Fibroblast of skin of left quadriceps (primary cell): Measurements from ENCODE around the gene RALGPS1.

Experiments
- DNase-seq, 2 experiments: peaks; one replicate each; pipeline ENCODE4 v3.0.0-alpha.2; 2013; ENCODE audit warnings: low read depth in 2 of 2

Gene RALGPS1

DNA sequence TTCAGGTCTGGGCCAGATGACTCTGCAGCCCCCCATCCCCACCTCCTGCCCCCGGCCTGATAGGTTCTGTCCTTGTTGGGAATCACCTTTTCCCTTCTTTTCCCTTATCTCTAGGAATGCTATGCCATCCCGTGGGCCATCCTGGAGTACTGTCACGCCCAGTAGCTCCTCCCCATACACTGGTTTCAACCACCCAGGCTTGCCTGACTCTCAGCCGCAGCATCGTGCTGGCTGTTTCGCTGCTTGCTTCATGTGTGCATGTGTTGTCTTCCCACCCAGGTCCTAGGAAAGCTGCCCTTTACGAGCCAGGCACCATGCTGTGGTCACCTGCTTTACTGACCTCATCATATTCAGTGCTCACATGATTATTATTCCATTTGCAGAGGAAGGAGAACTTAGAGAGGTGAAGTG is 136.0 kb downstream of the RALGPS1 start:
- no peak for DNase-seq

DNA sequence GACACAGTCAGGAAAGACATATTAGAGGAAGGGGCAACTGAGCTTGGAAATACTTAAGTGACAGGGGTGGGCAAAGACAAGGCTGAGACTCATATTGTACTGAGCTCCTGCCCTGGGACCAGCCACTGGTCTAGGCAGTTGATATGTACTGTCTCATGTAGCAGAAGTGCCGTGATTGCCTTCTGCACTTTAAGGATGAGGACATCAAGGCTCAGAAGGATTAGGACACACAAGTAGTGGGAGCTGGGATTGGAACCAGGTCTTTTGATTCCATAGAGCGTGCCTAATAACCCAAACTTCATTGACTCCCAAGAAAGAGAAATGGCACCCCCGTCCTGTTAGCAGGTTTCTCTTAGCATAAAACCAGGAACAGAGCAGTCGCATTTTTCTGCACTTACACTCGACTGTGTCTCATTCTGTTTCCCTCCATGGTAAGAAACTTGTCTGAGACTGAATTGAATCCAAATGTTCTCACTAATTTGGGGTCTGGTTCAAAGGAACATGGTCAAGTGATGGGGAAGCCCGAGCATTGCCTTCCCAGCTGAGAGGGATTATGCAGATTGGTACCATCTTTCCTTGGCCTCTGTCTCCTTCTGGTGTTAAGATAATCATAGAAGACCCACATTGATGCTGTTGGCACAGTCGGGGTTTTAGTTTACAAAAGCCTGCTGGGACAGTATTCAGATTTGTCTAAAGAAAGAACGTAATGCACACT is 137.5 kb downstream of the RALGPS1 start:
- DNase-seq = no peak

DNA sequence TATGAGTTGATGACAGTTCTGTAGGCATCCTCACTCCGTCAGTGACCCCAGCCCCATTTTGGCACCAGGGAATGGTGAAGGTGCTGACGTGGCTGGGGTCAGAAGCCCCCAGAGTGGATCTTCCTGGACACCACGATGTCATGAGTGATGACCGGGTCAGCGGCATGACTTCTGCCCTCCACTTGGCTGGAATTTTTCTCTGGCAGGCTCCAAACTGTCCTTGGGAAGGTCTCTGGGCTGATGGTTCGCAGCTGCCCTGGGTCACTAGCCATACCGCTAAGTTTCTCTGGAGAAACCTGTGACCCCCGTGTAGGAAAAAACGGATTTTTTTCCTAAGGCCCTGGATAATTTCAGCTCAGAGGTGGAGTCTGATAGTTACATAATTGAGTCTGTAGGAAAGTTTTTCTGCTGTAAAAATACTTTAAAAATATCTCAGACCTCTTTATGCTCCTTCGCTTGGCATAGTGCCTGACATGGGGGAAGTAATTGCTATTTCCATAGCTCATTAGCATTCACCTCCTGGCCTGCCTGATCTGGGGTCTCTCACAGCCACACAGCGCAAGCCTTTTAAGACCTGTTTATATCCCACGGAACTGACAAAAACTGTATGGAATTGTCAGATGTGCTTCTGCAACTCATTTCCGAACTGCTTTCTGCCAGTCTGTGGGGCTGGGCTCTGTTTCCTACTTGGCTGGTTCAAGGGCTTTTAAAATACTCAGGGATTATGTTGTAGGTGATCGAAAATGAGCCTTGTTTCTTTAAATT is 138.7 kb downstream of the RALGPS1 start:
- no peak for DNase-seq

DNA sequence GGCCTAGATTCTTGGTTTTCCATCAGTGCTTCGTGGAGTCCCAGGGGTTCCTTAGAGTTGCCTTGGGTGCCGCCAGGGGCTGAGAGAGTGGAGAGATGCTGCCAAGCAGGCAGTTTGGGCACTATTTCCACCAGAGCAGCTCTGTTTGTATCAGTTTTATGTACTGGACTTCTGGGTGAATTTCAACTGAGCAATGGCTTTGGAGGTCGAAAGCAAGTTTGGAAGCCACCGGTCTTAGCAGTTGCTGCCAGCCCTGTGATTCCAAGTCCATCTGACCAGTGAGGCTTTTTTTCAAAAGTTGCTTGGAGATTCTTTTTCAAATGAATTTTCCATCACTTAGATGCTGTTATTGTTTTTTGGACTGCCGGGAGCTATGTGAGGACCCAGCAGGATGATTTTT is 139.4 kb downstream of the RALGPS1 start:
- DNase-seq = no peak

DNA sequence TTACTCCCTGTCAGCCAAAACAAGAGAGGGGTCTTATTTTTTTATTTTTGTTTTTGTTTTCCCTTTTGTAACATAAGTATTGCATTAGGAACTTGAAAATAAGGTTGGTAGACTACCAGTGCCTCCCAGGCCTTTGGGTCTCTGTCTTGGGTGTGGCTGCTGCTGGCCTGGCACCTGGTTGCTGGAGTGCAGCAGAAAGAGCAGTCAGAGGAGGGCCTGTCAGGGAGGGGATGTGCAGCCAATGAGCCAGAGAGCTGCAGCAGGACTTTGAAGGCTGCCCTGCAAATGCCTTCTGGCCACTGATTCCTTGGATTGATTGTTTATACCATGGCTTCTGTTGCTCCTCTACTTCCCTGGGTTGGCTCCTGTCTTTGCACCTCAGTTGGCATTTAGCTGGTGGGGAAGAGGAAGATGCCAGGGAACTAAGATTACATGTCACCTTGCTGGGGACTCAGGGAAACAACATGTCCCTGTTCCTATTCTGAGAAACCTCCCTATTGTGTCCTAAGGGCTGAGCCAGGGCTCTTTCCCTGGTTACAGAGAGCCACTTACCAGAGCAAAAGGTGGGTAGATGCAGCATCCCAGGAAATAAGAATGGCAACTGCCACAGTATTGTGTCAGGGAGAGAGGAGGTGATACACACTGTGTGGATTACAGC is 141.3 kb downstream of the RALGPS1 start:
- DNase-seq = no peak

- DNase-seq = no peak
These were observed 141.9 kb downstream of the RALGPS1 start for GRCh38 chr9:127056446-127056845.

GRCh38 chr9:127058011-127058644 is 143.5 kb downstream of the RALGPS1 start:
- no peak for DNase-seq

DNA sequence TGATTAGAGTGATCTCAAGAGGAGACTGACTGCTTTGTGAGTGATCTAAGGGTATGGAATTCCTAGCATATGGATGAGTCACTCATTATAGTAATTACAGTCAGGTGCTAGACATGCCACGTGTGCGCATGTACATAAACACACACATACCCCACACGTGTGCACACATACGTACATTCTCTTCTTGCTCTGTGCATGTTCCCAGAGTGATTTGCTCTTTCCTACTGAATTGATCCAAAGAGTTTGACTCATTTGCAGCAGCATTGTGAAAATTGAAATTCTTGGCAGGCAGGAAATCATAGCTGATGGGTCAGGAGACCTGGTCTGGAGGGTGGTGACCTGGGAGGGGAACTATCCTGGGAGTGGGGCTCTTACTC is 144.1 kb downstream of the RALGPS1 start:
- peak; percentile 81 to 86 for DNase-seq

DNA sequence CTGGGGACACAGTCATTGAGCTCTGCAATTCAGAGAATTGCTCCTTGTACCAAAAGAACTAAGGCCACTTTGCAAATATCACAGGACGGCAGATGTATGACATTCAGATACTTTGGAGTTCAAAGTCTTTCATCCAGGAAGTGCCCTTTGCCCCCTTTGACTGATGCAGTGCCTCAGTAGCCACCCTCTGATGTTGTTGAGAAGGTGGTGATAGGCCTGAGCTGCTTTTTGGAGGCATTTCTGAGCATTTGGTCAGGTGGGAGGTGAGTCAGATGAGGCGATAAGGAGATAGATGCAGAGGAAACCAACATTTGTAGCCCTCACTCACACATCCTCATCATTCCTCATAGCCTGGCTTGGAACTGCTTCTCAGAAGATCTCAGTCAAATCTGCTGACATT is 144.4 kb downstream of the RALGPS1 start:
- no peak for DNase-seq

GRCh38 chr9:127059765-127060361 is 145.3 kb downstream of the RALGPS1 start:
- DNase-seq = no peak

GRCh38 chr9:127061411-127061810 is 146.8 kb downstream of the RALGPS1 start:
- DNase-seq = no peak

- DNase-seq = no peak
These were observed 149.8 kb downstream of the RALGPS1 start for GRCh38 chr9:127064335-127064734.

- peak in 1 of 2 experiments; percentile 20 for DNase-seq
These were observed 151.0 kb downstream of the RALGPS1 start for GRCh38 chr9:127065592-127065991.

DNA sequence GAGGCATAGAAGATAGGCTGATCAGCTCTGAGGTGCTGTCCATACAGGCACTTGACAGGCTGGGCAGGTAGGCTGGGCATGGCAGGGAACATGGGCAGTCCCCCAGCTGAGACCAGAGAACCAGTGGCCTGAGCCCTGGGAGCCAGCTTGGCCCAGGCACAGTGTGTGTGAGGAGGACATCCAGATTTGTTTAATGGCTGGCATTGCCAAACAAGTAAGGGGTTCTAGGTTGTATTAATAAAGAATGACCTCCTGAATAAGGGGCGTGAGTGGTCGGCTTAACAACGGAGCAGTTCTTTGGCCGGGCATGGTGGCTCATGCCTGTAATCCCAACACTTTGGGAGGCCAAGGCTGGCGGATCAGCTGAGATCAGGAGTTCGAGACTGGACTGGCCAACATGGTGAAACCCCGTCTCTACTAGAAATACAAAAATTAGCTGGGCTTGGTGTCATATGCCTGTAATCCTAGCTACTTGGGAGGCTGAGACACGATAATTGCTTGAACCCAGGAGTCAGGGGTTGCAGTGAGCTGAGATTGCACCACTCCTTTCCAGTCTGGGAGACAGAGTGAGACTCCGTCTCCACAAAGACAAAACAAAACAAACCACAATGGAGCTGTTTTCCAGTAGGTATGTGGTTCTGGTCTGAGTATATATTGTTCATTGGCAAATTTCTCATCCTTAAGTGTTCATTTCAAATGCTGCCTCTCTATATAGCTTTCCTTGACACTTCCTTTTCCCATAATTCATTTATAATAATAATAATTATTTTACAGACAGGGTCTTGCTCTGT is 151.7 kb downstream of the RALGPS1 start:
- DNase-seq = no peak

GRCh38 chr9:127066851-127067136 is 152.2 kb downstream of the RALGPS1 start:
- no peak for DNase-seq

GRCh38 chr9:127067603-127068220 is 153.1 kb downstream of the RALGPS1 start:
- DNase-seq = no peak

GRCh38 chr9:127074561-127075548 is 160.3 kb downstream of the RALGPS1 start:
- DNase-seq = no peak

GRCh38 chr9:127075624-127076372 is 161.2 kb downstream of the RALGPS1 start:
- no peak for DNase-seq
